ENCODE results near the gene ALPK1.

The ALPK1 gene

DNA sequence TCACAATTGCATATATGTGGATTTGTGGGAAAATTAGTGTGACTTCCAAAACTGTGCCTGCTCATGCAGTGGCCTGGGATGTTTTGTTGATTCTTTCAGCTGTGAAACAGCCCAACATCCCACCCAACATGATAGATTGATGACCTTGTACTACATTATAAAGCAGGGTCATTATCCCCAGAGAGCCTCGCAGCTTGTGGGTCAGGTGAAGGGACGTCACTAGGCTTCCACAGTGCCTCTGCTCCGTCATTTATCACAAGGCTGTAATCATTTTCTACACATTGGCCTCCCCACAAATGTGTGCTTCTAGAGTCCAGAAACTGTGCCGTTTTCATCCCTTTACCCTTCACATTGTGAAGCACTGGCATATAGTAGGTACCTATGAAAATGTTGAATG, 31.6 kb downstream of the ALPK1 start:
- no peak for DNase-seq

DNA sequence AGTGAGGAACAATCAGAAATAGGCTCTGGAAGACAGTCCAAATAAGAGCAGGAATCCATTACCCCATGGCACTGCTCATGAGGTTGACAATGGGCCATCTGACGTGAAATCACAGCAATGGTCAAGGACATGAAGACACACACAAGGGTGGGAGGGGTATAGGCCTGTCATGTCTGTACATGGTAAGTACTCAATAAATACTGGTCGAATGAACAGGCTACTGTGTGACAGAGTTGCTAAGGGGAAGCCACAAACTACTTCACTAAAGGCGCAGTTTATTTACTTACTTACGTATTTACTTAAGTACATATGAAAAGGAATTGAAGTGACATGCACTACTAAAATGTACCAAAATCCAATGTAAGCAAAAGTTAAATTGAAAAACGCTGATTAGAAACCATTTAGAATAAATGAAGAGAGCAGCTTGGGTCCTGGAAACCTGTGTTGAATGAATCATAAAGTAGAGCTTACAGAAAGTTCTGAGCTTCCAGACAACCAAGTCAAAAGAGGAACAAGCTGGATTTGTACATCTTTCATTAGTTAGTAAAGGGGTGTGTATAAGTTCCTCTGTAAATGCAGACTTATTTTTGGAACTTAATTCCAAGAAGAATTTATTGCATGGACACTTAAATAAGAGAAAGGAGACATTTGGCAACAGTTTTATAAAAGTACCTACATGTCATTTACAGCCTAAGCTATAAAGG, 32.7 kb downstream of the ALPK1 start:
- no peak for DNase-seq

DNA sequence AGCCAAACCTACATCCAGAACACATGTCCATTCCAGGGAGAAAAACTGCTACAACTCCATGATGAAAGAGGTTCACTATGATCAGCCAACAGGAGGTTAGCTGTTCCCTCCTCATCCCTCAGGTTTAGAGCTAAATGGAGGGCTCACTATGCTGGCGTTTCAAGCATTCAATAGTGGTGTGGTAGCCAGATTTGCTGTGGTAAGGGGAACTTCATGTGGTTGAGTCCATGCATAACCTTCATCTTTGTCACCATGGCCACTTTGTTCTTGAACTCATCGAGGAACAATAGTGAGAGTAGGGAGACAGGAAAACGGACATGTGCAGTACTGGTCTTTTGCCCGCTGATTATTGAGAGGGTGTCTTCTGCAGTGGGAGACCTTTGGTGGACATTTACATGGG, 33.8 kb downstream of the ALPK1 start:
- DNase-seq = no peak

DNA sequence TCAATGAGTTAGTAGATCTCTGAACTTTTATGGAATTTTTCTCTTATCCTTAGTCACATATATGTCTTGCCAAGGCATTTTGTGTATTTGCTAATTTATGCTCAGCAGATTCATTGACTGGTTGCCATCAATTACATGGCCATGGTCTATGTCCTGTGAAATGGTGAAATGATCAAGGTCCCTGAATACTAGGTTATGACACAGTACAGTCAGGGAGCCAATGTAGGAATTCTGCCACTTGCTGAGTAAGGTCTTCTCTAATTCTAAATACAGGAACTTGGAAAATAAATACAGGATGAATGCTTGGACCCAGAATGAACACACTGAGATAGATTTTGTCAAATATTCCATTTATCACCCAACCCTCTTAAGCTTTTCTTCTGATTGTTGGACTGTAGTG, 35.2 kb downstream of the ALPK1 start:
- DNase-seq = no peak

DNA sequence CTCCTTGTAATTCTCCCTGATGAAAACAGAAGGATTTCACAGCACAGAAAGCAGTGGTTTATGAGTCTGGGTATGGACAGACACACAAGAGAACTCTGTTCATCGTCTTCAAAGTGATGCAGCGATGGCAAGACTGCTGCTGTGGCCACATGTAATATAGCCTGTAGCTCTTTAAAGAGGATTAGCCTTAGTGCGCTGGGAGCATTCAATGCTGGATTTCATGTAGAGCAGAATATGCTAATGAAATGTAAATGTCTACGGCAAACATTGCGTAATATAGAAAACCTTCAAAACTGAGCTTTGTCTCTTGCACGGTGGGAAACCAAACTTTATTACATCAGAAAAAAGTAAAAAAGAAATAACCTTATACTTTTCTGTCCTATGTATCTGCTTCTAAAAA, 42.9 kb downstream of the ALPK1 start:
- no peak for DNase-seq

DNA sequence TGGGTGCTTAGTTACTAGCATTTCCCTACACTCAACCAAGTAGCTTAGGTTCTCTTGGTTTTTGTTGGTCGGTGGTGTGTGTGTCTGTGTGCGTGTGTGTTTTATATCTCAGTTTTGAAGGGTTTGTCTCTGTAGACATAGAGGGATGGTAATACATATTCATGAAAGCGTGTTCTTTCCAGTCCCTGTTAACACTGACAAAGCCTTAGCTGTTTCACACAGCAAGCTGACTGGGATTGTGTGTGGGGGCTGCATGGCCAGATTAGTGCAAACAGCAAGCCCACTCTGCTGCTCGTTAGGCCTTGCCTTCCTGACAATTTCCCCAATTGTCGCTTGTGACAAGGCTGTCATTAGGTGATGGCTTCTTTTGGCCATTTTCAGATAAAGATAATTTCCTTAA, 43.9 kb downstream of the ALPK1 start:
- DNase-seq = no peak

DNA sequence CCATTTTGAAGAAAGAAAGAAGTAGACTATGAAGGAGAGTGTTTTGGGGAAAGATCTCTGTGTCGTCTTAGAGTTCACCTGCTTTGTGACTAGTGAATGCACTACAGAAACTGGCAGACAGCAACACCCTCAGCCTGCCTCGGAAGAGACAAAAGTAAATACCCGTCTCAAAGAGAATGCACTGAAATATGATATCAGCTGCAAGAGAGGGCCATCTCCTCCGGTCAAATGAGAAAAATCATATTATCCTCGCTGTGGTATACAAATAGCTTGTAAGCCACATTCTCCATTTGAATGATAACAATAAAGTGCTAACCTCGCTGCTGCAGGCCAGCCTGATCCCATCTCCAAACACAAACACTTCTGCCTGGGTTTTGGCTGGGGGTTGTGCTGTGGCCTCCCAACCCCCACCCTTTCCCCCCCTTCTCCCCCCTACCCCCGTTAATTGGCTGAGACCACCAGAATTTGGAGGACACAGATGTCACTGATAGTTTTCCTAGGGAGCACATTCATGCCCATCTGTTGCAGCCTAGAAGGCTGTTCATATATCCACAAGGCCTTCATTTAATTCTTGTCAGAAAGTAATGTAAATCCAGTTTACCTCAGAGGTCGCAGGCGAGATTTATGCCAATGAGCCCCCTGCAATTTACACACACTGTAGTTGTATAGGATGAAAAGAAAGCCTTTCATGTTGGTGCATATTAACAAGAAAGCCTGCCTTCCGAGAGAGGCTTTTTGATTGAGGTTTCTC, 46.3 kb downstream of the ALPK1 start:
- no peak for DNase-seq

DNA sequence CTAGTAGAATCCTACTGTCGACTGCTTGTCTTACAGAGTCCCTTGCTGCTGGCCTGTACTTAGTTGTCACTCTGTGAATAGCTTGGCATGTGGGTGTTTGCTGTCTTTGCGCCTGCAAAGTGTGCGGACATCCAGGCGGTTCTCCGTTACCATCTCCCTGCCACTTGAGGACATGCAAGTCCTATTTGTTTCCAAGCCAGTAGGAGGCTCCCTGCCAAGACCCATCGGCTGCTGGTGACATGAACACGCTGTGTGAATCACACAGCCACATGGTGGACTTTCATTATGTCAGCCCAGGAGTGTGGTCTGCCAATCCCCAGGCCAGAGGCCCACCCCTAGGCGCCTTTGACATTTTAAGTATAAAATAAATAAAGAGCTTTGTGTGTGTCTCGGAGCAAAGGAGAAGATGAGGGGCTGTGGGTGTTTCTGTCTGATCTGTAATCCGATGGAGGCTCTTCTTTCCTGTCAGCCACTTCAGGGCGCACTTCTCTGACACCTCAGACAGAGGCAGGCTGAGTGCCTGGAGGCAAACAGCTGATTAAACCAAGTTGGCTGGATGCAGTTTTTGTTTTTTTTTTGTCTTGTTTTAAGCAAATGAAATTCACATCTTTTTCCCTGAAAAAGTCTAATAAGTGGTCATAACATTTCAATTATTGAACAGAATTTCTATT, 51.5 kb downstream of the ALPK1 start:
- DNase-seq = no peak

DNA sequence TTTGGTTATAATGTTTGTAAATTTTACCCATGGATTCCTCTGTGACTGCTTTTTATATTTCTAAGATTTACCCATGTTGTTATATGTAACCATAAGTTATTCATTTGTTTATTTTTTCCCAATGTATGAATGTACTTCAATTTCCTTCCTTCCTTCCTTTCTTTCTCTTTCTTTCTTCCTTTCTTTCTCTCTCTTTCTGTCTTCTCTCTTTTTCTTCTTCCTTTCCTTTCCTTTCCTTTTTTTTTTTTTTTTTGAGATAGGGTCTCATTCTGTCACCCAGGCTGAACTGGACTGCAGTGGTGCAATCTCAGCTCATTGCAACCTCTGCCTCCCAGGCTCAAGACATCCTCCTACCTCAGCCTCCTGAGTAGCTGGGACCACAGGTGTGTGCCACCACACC, 55.6 kb downstream of the ALPK1 start:
- DNase-seq = no peak

DNA sequence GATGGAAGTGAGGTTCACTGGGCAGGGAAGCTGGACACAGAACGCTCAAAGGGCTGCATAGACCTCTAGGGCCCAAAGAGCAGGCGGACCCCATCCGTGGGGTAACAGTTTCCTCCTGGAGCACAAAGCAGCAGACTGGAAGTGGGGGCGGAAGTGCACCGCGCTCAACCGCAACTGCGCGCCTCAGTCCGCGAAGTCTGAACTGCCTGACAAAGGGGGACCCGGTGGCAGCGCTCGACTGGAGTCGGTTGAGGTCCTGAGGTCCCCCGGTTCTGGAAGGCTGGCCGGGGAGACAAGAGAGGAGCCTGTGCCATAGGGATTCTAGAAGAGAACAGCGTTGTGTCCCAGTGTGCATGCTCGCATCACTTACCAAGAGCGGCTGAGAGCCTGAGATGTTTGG, 58.5 kb downstream of the ALPK1 start:
- DNase-seq = no peak

DNA sequence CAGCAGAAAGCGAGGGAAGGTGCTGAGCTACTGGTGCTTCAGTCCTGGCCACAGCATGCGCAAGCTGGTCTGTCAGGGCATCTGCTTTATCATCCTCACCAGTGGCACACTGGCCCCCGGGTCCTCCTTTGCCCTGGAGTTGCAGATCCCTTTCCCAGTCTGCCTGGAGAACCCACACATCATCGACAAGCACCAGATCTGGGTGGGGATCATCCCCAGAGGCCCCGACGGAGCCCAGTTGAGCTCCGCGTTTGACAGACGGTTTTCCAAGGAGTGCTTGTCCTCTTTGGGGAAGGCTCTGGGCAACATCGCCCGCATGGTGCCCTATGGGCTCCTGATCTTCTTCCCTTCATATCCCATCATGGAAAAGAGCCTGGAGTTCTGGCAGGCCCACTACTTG, 60.3 kb downstream of the ALPK1 start:
- no peak for DNase-seq

DNA sequence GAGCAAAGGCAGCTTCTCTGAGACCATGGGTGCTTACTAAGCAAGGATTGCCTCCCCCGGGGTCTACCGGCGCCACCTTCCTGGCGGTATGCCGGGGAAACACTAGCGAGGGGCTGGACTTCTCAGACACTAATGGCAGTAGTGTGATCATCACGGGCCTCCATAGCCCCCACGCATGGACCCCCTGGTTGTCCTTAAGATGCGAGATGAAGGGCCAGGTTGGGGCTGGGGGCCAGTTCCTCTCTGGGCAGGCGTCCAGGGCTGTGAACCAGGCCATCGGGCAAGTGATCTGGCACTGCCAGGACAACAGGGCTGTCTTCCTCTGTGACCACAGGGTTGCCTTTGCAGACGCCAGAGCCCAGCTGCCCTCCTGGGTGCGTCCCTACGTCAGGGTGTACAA, 60.7 kb downstream of the ALPK1 start:
- no peak for DNase-seq

DNA sequence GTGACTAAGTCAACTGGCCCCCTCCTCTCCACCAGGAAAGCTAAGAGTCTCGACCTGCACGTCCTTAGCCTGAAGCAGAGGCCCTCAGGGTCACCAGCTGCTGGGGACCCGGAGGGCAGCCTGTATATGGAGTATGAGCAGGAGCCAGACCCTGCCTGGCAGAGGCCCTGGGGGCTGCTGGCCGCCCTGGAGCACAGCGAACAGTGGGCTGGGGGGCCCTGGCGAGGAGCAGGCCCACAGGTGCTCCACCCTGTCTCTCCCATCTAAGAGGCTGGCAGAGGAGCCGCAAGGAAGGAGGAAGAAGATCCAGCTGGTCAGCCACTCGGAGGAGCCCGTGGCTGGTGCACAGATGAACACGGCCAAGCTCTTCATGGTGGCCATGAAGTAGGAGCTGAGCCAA, 61.2 kb downstream of the ALPK1 start:
- DNase-seq = no peak

DNA sequence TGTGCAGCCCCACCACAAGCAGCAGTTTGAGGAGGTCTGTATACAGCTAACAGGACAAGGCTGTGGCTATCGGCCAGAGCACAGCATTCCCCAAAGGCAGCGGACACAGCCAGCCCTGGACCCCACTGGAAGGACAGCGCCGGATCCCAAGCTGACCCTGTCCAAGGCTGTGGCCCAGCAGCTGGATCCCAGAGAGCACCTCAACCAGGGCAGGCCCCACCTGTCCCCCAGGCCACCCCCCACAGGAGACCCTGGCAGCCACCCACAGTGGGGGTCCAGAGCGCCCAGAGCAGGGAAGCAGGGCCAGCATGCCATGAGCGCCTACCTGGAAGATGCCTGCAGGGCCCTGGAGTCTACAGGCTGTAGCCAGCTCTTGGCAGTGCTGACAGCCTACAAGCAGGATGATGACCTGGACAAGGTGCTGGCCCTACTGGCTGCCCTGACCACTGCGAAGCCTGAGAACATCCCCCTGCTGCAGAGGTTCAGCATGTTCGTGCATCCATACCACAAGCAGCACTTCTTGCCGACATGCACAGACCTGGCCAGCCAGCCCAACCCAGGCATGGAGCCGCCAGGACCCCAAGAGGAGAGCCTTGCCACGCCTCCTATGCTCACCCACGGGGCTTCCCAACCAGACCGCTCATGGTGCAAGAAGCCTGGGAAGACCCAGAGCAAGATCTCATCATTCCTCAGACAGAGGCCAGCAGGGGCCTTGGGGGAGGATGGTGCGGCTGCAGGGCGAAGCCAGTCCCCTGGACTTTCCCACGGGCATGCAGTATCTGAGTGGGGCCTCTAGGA, 62.0 kb downstream of the ALPK1 start:
- no peak for DNase-seq

DNA sequence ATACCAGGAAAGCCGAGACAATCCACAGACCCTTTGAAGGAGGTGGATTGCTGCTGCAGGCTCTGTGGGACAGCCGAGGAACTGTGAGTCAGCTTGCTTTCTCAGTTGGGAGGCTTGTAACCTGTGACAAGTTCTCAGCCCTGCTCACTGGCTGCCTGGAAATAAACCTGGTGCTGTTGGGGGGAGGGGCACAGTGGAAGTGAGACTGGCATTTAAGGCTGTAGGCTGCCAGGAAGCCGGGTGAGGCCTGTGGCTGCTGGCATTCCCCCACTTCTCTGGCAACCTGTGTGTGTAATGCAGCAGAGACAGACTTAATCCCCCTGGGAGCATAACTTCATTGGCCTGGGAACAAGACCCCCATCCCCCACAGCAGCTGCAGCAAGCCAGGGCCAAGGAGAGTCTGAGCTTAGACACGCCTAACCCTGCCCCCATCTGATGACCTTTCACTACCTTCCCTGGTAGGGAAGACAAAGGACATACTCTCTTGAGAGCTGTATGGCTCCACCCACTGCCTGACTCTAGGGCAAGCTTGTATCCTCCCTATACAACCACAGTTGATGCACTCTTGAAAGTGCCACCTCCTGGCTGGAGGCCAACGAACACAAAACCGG, 64.1 kb downstream of the ALPK1 start:
- peak; percentile 26 for DNase-seq

DNA sequence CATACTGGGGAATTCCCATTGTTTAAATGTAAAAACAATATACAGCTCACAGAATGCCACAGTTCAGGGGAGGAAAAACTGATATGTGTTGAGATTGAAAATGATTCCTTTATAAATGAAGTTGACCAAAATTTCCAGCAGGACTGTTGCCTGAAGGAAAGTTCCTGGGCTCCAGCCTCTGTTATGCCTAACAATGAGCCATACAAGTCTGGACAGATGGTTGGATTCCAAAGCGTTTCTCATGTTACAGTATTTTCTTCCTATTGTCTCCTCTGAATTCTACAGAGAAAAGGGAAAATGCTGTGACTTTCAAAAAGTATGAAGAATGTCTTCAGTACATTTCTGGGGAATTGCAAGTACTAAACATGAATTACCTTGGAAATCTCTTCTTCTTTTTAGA, 73.3 kb downstream of the ALPK1 start:
- DNase-seq = no peak

DNA sequence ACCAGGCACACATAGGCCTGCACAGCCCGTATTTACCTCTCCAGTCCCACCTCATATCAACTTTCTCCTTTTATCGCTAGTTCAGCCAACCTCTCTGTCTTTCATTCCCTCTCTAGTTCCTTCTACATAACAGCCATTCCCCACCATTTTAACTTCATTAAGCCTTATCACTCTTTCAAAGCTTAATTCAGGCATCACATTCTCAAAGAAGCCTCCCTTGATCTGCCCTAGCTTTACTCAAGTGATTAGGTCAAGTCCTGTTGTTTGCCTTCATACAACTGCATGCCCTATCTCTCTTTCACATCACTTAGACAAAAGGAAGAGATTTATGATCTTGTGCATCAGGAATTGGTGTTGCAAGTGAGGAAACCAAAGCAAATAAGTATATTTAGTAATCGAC, 74.2 kb downstream of the ALPK1 start:
- DNase-seq = no peak

DNA sequence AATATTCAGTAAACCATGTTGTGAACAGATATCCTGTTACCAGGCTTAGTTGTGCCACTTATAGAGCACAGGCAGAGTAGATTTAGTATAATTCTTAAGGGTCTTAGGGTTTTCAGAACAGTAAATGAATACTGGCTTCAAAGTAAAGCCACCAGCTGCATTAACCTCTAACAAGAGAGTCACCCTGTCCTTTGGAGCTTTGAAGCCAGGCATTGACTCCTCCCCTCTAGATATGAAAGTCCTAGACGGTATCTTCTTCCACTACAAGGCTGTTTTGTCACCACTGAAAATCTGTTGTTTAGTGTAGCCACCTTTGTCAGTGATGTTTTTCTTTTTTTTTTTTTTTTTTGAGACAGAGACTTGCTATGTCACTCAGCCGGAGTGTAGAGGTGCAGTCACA, 77.7 kb downstream of the ALPK1 start:
- DNase-seq = no peak

DNA sequence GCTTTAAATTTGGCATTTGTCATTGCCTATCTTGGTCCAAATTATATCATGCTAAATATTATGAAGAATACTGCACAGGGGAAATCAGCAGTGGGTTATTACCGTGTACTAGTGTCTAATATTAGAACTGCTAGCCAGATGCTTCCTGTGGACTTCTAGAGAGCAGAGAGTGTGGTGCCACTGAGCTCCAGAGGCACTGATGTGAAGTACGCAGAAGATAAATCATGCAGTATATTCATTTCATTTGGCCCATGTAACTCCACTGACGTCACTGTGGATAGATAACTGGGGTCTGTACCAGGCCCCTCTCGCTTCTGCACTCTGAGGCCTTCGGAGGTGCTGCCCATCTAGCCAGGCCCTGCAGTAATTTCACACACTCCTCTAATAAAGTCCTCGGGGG, 80.0 kb downstream of the ALPK1 start:
- DNase-seq = no peak

DNA sequence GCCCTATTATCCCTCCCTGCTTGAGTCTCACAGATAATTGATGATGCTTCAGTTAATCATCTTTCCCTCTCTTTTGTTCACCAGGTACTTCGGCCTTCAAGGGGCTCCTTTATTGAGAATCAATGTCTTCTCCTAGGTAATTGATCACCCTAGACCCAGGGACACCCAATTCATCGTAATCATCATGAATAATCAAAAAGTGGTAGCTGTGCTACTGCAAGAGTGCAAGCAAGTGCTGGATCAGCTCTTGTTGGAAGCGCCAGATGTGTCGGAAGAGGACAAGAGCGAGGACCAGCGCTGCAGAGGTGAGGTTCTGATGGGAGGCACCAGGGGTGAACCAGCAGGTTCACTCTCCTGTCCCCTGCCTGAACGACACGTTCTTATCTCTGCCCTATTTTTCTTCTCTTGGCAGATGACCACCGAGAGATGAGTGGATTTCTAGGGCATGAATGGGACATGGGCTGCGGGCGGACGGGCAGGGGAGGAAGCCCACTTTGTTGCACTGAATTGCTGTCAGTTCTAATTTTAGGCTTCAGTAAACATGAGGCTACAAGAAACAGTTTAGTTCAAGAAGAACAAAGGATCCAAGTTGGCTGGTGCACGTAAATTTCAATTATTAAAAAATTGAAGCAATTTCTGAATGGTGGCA, 80.5 kb downstream of the ALPK1 start:
- no peak for DNase-seq

DNA sequence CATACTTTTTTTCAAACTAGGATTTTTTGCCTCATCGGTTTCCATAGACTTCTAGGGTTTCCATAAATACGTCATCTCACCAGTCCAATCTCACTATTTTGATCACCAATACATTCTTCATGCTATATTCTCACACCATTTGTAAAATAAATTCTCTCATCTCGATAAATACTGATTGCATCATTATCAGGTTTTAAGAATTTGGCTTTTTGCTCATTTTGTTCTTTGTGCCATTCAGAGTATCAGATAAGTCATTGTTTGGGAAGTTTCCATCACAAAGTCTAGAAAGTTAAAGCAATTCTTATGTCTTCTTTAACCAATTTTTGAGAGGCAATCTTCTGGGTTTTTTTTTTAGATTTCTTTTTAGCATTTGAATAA, 81.1 kb downstream of the ALPK1 start:
- DNase-seq = no peak

DNA sequence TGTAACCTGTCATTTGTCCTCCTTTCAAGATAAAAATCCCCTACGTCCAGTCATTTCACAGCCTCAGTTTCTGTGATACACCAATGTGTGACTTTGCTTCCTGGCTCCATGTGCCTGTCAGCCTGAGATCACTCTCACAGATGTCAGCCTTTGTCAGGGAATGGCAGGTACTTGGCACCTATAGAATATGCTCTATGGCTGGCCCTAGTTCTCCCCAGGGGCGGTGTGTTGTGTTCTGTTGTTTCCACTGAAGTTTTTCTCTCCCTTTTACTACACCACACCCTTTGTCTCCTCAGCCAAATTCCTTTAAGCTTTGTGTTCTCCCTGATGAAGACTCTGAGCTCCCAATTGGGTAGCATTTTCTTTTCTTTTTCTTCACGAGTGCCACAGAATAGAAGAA, 81.7 kb downstream of the ALPK1 start:
- no peak for DNase-seq

DNA sequence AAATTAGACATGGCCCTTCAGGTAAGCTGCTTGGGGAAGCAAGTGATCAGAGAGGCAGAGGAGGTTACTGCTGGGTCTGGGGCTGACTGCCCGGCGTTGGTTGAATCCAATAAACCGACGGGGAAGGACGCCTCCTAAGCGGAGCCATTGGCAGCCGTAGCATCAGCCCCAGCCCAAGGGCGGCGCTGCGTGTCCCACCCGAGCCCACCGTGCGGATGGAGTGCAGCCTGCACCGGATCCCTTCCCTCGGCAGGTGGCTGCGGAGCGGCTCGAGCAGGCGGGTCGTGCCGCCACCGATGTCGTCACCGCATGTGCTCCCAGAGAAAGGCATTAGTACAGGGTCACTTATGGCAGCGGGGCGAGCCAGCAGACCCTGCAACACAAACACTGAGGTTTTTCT, 82.1 kb downstream of the ALPK1 start:
- DNase-seq = no peak

Measured in activated CD4-positive, alpha-beta T cell treated with anti-CD3 and anti-CD28 coated beads, Interleukin-10, Interleukin-2, amounts not matched to agents 100 ng/mL and 50 ng/mL, durations not matched to agents 16 hours and 8 hours (primary cell).